Thyroid gland (tissue), 4 donors: ENCODE measurements around the gene RNF5.

ENCODE experiments used
- CTCF ChIP-seq, 6 experiments: fragments of 200-600 bp in 3 of 6; fragments of 450-650 bp in 3 of 6; sonication (generic) in 3 of 6; IDR thresholded peaks; one replicate each; pipeline ENCODE4 v1.5.1; 2016 to 2019; ENCODE audit warnings: antibody characterized with exemption in 6 of 6, mild to moderate bottlenecking in 2 of 6, inconsistent platforms in 1 of 6, moderate library complexity in 1 of 6
- POLR2A ChIP-seq, 2 donors: fragments of 450-650 bp; IDR thresholded peaks; one replicate each; pipeline ENCODE4 v1.6.1; 2017; ENCODE audit warnings: antibody characterized with exemption in 2 of 2, mild to moderate bottlenecking in 2 of 2, moderate library complexity in 1 of 2

- TF ChIP-seq POLR2A (IDR thresholded peaks at IDR 0.05) (no peak), CTCF (IDR thresholded peaks at IDR 0.05) (no peak)
Observed at GRCh38 chr6:32203426-32204267, 25.4 kb downstream of the RNF5 start.
